ENCODE data around the gene CAMTA1. TPM values are rescaled to one million over a fixed set of nuclear protein-coding genes. Genes with fewer than 3 reads are reported as not detected.

The CAMTA1 gene
- total and polyA plus RNA-seq, 9 of the 15 experiments (the other 6 are each of a cell fraction or from before 2014, with no cell fraction given) = 43.9 to 161 (median 65.9) TPM

GRCh38 chr1:7751174-7751573 is 965.9 kb downstream of the CAMTA1 start:
- TF ChIP-seq EZH2 (IDR thresholded peaks at IDR 0.05; ENCODE audit: borderline replicate concordance, low read depth, low read length) (peak; percentile 94), CBX8 (IDR thresholded peaks at IDR 0.05; ENCODE audit: borderline replicate concordance, extremely low read depth, low read depth, low read length, poor library complexity, severe bottlenecking) (peak; percentile 45), MNT (conservative IDR thresholded peaks at IDR 0.05) (no peak), MAFG (tag; conservative IDR thresholded peaks at IDR 0.05) (no peak)
- TF ChIP-seq, protein P1, sequence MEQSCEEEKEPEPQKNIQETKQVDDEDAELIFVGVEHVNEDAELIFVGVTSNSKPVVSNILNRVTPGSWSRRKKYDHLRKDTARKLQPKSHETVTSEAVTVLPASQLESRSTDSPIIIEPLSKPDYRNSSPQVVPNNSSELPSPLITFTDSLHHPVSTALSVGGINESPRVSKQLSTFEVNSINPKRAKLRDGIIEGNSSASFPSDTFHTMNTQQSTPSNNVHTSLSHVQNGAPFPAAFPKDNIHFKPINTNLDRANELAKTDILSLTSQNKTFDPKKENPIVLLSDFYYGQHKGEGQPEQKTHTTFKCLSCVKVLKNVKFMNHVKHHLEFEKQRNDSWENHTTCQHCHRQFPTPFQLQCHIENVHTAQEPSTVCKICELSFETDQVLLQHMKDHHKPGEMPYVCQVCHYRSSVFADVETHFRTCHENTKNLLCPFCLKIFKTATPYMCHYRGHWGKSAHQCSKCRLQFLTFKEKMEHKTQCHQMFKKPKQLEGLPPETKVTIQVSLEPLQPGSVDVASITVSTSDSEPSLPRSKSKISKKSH (CRISPR knock-in tag; IDR thresholded peaks at IDR 0.05) = no peak
- no peak overlapping the region for H3K4me2 ChIP-seq (ENCODE audit: insufficient read depth, low read length)
- in situ Hi-C loops (cut with MboI) = loop anchor here (5.0 kb wide), 1 partner anchor 79 kb away; no protein-coding TSS in a partner anchor
- no peak overlapping the region for H2AFZ ChIP-seq (ENCODE audit: low read depth, low read length)
- no peaks in the 10 kb centered on the region for H3K9me3 ChIP-seq (replicated peaks; ENCODE audit: control insufficient read depth, insufficient read depth, low read depth, low read length)
- H3K79me2 ChIP-seq (ENCODE audit: control insufficient read depth, insufficient read depth, low read length) = no peaks in the 10 kb centered on the region
- ChIA-PET CTCF (ENCODE audit: low intra/inter-chr PET ratio) (interaction anchor here (6.1 kb wide), 1 partner anchor 83 kb away, joined by 58 read pairs; no protein-coding TSS in a partner anchor), POLR2A (interaction anchor here (0.9 kb wide), 1 partner anchor 16 kb away, joined by 3 read pairs; no protein-coding TSS in a partner anchor)
- H3K9me1 ChIP-seq (ENCODE audit: control insufficient read depth, insufficient read depth, low read length) = no peaks in the 10 kb centered on the region
- H4K20me1 ChIP-seq (replicated peaks; ENCODE audit: control insufficient read depth, insufficient read depth, low read length) = 0 out of 2 replicates have a peak, but pooled peaks cover 5% of the 10 kb centered on the region
- H3K27me3 ChIP-seq (ENCODE audit: control insufficient read depth in 2 of 2, insufficient read depth in 2 of 2, low read length in 2 of 2) = peaks cover 26 to 42% of the 10 kb centered on the region in 2 experiments
- no peak overlapping the region for H3K27ac ChIP-seq (ENCODE audit: extremely low read depth, low read depth, low read length)
- BruUV-seq (replicated peaks) = no TSS peak
- FAIRE-seq = no peak
- intact Hi-C loops (cut with micrococcal nuclease) = loop anchor here (5.0 kb wide), 1 partner anchor 151 kb away; no protein-coding TSS in a partner anchor
- H3K4me1 ChIP-seq (replicated peaks in 1 of 2; ENCODE audit: control insufficient read depth in 2 of 2, insufficient read depth in 2 of 2, low read length in 2 of 2) = no peaks in the 10 kb centered on the region
- H3K36me3 ChIP-seq (ENCODE audit: control insufficient read depth, insufficient read depth, low read length) = no peaks in the 10 kb centered on the region
- DNase-seq (ENCODE audit: extremely low read depth in 1 of 4, low spot score in 3 of 4) = no peak
- ATAC-seq = no peak
- H3K9ac ChIP-seq (ENCODE audit: insufficient read depth in 1 of 2, low read depth in 2 of 2, low read length in 2 of 2) = no peak overlapping the region
- 13% methylated on average over 11 of the region's 11 CpGs for WGBS (ENCODE audit: insufficient coverage, low coverage, missing lambda C conversion rate)
- H3K4me3 ChIP-seq = no peak overlapping the region
